Sigmoid colon (tissue), 7 donors: ENCODE data around the gene IYD. TPM values are rescaled to one million over a fixed set of nuclear protein-coding genes. Genes with fewer than 3 reads are reported as not detected.

Experiments used
- DNase-seq: peaks from one replicate; pipeline ENCODE4 v3.0.0-alpha.2; 2019
- H3K27ac ChIP-seq, 4 donors: fragments of 200-600 bp; sonication (generic); one replicate each; pipeline ENCODE4 v1.5.1; 2016 to 2019; ENCODE audit warnings: mild to moderate bottlenecking in 1 of 4
- H3K27me3 ChIP-seq, 3 donors: fragments of 200-600 bp; sonication (generic); one replicate each; pipeline ENCODE4 v1.5.1; 2019; ENCODE audit warnings: mild to moderate bottlenecking in 1 of 3
- H3K36me3 ChIP-seq, 4 donors: fragments of 200-600 bp; sonication (generic); one replicate each; pipeline ENCODE4 v1.5.1; 2016 to 2019
- H3K4me1 ChIP-seq, 4 donors: fragments of 200-600 bp; sonication (generic); one replicate each; pipeline ENCODE4 v1.5.1; 2017 to 2019
- H3K4me3 ChIP-seq, 4 donors: fragments of 200-600 bp; sonication (generic); one replicate each; pipeline ENCODE4 v1.5.1; 2017 to 2019; ENCODE audit warnings: mild to moderate bottlenecking in 2 of 4, moderate library complexity in 1 of 4
- H3K9me3 ChIP-seq, 4 donors: fragments of 200-600 bp in 3 of 4; sonication (generic) in 3 of 4; one replicate each; pipeline versions ENCODE4 v1.5.1 to v1.6.1; 2013 to 2019
- EP300 ChIP-seq, 4 donors: sonication (generic); formaldehyde crosslinking; IDR thresholded peaks; one replicate each; pipeline ENCODE4 v1.6.1; 2017; ENCODE audit warnings: antibody characterized with exemption in 4 of 4
- POLR2A ChIP-seq, 2 donors: fragments of 450-650 bp; IDR thresholded peaks; one replicate each; pipeline ENCODE4 v1.6.1; 2016; ENCODE audit warnings: antibody characterized with exemption in 2 of 2, mild to moderate bottlenecking in 2 of 2, moderate library complexity in 2 of 2
- POLR2AphosphoS5 ChIP-seq, 4 donors: sonication (generic); formaldehyde crosslinking; IDR thresholded peaks; one replicate each; pipeline ENCODE4 v1.6.1; 2017; ENCODE audit warnings: antibody characterized with exemption in 4 of 4
- WGBS, 2 donors: extraction: QIAGEN DNeasy Blood & Tissue Kit; methylation state at CpG; one replicate each; pipeline ENCODE4 v1.1.7; 2013; 5-methylcytosine and 5-hydroxymethylcytosine counted together
- intact Hi-C: fragments of 100-400 bp; cut with DNase I; formaldehyde crosslinking; loops from one replicate; pipeline ENCODE4 v1.15.1; 2023
- polyA plus RNA-seq, 3 donors: library from polyadenylated mRNA; stranded (reverse); fragments of 200-250 nt; gene quantifications; one replicate each; pipeline ENCODE4 v1.2.3, GENCODE V29; 2013
- total RNA-seq, 4 donors: library from RNA; depleted of rRNA; stranded (reverse); fragments of >200 nt; gene quantifications; one replicate each; pipeline ENCODE4 v1.1.0, GENCODE V29; 2016
- TF ChIP-seq, protein P1 (sequence below), 4 experiments: fragments of 450-650 bp in 3 of 4; fragments of 200-600 bp in 1 of 4; IDR thresholded peaks; one replicate each; pipeline ENCODE4 v1.5.1; 2016 to 2019; ENCODE audit warnings: antibody characterized with exemption in 4 of 4, mild to moderate bottlenecking in 3 of 4, moderate library complexity in 2 of 4
- donor health status: healthy with polysubstance abuse.
- donor health status: Bipolar disorder and iron deficiency.
- donor health status: healthy.

Gene IYD
- total and polyA plus RNA-seq, 7 donors, result under 0.01 to 2.4 (median 2.3) TPM; not detected in 3

DNA sequence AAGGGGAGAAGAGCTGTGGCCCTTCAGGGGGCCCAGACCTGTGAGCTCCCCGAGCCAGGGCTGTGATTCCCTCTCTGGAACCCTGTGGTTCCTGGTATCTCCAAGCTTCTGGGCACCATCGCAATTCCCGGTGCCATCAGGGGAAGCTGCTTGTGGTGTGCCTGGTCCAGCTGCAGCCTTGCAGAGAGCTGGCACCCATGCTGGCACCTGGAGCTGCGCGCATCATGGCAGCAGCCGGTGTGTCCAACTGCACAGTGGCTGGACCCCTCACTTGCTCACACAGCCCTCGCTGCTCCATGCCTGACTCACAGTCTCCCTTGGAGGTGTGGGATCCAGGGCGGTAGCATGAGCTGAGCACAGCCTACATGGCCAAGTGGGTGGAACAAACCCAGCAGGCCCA, 56.7 kb downstream of the IYD start:
- H3K4me1 ChIP-seq, result peaks cover 0 to 25% (median 15%) of the 10 kb centered on the region in 4 donors
- no peaks in the 10 kb centered on the region for H3K9me3 ChIP-seq
- TF ChIP-seq EP300 (IDR thresholded peaks at IDR 0.05) (no peak), POLR2AphosphoS5 (IDR thresholded peaks at IDR 0.05) (no peak), POLR2A (IDR thresholded peaks at IDR 0.05) (no peak)
- TF ChIP-seq, protein P1, sequence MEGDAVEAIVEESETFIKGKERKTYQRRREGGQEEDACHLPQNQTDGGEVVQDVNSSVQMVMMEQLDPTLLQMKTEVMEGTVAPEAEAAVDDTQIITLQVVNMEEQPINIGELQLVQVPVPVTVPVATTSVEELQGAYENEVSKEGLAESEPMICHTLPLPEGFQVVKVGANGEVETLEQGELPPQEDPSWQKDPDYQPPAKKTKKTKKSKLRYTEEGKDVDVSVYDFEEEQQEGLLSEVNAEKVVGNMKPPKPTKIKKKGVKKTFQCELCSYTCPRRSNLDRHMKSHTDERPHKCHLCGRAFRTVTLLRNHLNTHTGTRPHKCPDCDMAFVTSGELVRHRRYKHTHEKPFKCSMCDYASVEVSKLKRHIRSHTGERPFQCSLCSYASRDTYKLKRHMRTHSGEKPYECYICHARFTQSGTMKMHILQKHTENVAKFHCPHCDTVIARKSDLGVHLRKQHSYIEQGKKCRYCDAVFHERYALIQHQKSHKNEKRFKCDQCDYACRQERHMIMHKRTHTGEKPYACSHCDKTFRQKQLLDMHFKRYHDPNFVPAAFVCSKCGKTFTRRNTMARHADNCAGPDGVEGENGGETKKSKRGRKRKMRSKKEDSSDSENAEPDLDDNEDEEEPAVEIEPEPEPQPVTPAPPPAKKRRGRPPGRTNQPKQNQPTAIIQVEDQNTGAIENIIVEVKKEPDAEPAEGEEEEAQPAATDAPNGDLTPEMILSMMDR (IDR thresholded peaks at IDR 0.05), result no peak
- no peaks in the 10 kb centered on the region for H3K36me3 ChIP-seq
- intact Hi-C loops, result no loop called here
- no peaks in the 10 kb centered on the region for H3K27me3 ChIP-seq
- WGBS, 2 donors, result 96 to 97% methylated on average over 8 of the region's 8 CpGs
- H3K27ac ChIP-seq, result peak overlapping the region in 3 of 4 donors; percentile 20 to 66 (median 36)
- no peak overlapping the region for H3K4me3 ChIP-seq
- no peak for DNase-seq

DNA sequence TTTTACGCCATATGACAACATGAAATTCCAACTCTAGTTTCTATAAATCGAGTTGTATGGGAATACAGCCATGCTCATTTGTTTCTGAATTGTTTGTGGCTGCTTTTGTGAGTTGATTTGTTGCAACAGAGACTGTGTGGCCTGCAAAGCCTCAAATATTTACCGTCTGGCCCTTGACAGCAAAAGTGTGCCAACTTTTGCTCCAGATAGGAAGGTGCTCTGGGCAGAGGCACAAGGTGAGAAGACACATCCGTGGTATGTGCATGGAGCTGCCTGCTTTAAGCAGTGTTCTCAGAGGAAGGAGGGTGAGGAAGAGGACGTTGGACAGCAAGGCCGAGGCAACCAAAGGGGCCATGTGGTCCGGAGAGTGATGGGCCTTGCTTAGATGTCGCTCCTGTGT, 57.4 kb downstream of the IYD start:
- no peak for DNase-seq
- no peaks in the 10 kb centered on the region for H3K36me3 ChIP-seq
- peaks cover 0 to 25% (median 15%) of the 10 kb centered on the region in 4 donors for H3K4me1 ChIP-seq
- H3K27ac ChIP-seq, result peak overlapping the region in 2 of 4 donors; percentile 36 to 66
- H3K9me3 ChIP-seq, result no peaks in the 10 kb centered on the region
- no peak for TF ChIP-seq POLR2A (IDR thresholded peaks at IDR 0.05)
- TF ChIP-seq POLR2AphosphoS5 (IDR thresholded peaks at IDR 0.05), result peak in 3 of 4 donors; percentile 45 to 88 (median 76)
- intact Hi-C loops, result no loop called here
- H3K4me3 ChIP-seq, result no peak overlapping the region
- WGBS, 2 donors, result 76 to 85% methylated on average over 8 of the region's 8 CpGs
- H3K27me3 ChIP-seq, result no peaks in the 10 kb centered on the region

DNA sequence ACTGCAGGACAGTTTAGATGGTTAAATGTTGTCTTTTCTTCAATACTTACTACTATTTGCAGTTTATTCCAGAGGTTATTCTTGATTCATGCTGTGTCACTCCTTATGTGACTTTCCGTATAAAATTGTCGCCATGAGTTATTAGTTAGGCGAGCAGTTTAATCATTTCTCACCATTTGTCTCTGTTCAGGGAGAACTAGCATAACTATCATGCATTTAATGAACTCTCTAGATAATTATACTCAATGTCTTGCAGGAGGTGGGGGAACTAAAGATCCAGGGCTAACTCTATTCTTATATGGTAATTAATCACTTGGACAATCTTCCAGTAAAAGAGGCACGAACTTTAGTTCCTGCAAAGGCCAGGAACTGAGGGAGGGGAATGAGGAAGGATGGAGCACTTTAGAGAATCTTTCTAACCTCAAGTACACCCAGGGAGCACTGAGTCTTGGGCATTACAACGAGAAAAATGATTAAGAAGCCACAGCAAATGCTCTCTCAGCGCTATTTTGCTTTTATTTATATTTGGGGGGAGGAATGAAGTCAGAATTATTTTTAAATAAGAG, 58.3 kb downstream of the IYD start:
- no peak for DNase-seq
- Histone ChIP-seq H3K27ac (peak overlapping the region in 1 of 4 donors; percentile 66), H3K27me3 (no peaks in the 10 kb centered on the region), H3K4me3 (no peak overlapping the region), H3K36me3 (no peaks in the 10 kb centered on the region), H3K4me1 (peaks cover 0 to 25% (median 15%) of the 10 kb centered on the region in 4 donors), H3K9me3 (no peaks in the 10 kb centered on the region)
- TF ChIP-seq POLR2AphosphoS5 (IDR thresholded peaks at IDR 0.05) (no peak), EP300 (IDR thresholded peaks at IDR 0.05) (no peak)
- TF ChIP-seq, protein P1 (IDR thresholded peaks at IDR 0.05), result no peak
- 74 to 88% methylated on average over 6 of the region's 6 CpGs for WGBS, 2 donors
- intact Hi-C loops, result no loop called here

DNA sequence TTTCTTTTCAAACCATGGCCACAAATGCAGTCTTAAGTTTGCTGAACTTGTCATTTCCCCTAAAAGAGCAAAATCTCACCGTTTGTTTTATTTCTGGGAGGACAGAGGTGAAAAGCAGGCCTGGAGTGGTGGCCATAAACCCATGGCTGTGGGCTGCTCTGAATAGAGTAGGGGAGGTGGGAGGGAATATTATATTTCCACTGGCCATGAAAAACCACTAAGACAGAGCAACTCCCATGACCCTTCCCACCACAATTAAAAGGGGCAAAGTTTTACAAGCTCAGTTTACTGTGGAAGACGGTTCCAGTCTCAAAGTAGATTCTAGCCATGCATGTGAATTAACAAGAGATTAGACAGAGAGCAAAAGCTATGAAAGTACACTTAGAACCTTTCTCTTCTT, 59.0 kb downstream of the IYD start:
- Histone ChIP-seq H3K4me3 (no peak overlapping the region), H3K27ac (no peak overlapping the region), H3K27me3 (no peaks in the 10 kb centered on the region), H3K36me3 (no peaks in the 10 kb centered on the region), H3K4me1 (peaks cover 0 to 25% (median 15%) of the 10 kb centered on the region in 4 donors), H3K9me3 (no peaks in the 10 kb centered on the region)
- TF ChIP-seq POLR2AphosphoS5 (IDR thresholded peaks at IDR 0.05) (no peak), EP300 (IDR thresholded peaks at IDR 0.05) (no peak), POLR2A (IDR thresholded peaks at IDR 0.05) (no peak)
- TF ChIP-seq, protein P1 (IDR thresholded peaks at IDR 0.05), result no peak
- 55 to 82% methylated on average over 2 of the region's 2 CpGs for WGBS, 2 donors
- DNase-seq, result no peak
- intact Hi-C loops, result no loop called here

DNA sequence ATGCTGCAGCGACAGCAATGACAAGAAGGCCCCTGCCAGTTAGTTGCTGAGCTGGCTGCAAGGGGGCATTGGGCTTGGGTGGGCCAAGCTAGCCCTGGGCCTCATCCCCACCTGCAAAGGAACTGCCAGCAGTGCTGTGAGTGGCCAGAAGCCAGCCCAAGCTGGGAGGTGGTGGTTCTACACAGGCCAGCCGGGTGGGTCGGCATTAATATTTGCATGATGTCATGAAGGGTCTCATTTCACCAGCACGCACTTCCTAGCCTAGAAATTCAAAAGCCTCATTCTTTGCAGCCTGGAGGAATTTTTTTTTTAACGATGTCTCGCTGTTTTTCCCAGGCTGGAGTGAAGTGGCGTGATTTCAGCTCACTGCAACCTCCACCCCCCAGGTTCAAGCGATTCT, 62.0 kb downstream of the IYD start:
- no peaks in the 10 kb centered on the region for H3K36me3 ChIP-seq
- intact Hi-C loops, result no loop called here
- H3K4me1 ChIP-seq, result peaks cover 0 to 18% (median 10%) of the 10 kb centered on the region in 4 donors
- H3K27ac ChIP-seq, result no peak overlapping the region
- no peak overlapping the region for H3K4me3 ChIP-seq
- WGBS, 2 donors, result 93 to 95% methylated on average over 8 of the region's 8 CpGs
- no peaks in the 10 kb centered on the region for H3K9me3 ChIP-seq
- DNase-seq, result no peak
- H3K27me3 ChIP-seq, result no peaks in the 10 kb centered on the region
- TF ChIP-seq POLR2AphosphoS5 (IDR thresholded peaks at IDR 0.05) (no peak), EP300 (IDR thresholded peaks at IDR 0.05) (no peak), POLR2A (IDR thresholded peaks at IDR 0.05) (no peak)
- TF ChIP-seq, protein P1 (IDR thresholded peaks at IDR 0.05), result no peak
